ENCODE data around the gene DACH2.

Gene DACH2

GRCh38 chrX:86711531-86712180 is 563.4 kb downstream of the DACH2 start:
- no peak overlapping the region for H3K4me3 ChIP-seq (ENCODE audit: low read length)
- DNase-seq (ENCODE audit: low read depth, low spot score), result no peak

GRCh38 chrX:86714441-86714840 is 566.2 kb downstream of the DACH2 start:
- H3K4me3 ChIP-seq (ENCODE audit: low read length), result no peak overlapping the region
- no peak for DNase-seq (ENCODE audit: low read depth, low spot score)

GRCh38 chrX:86724277-86724676 is 576.0 kb downstream of the DACH2 start:
- H3K4me3 ChIP-seq (ENCODE audit: low read length), result no peak overlapping the region
- no peak for DNase-seq (ENCODE audit: low read depth, low spot score)

GRCh38 chrX:86747091-86747490 is 598.8 kb downstream of the DACH2 start:
- no peak overlapping the region for H3K4me3 ChIP-seq (ENCODE audit: low read length)
- DNase-seq (ENCODE audit: low read depth, low spot score), result no peak

GRCh38 chrX:86805241-86805640 is 657.0 kb downstream of the DACH2 start:
- no peak overlapping the region for H3K4me3 ChIP-seq (ENCODE audit: low read length)
- no peak for DNase-seq (ENCODE audit: low read depth, low spot score)

GRCh38 chrX:86806786-86807185 is 658.5 kb downstream of the DACH2 start:
- no peak overlapping the region for H3K4me3 ChIP-seq (ENCODE audit: low read length)
- DNase-seq (ENCODE audit: low read depth, low spot score), result peak; percentile 16

- DNase-seq (ENCODE audit: low read depth, low spot score), result no peak
- H3K4me3 ChIP-seq (ENCODE audit: low read length), result no peak overlapping the region
These were observed 661.4 kb downstream of the DACH2 start for GRCh38 chrX:86809651-86810050.

GRCh38 chrX:86829786-86830185 is 681.5 kb downstream of the DACH2 start:
- H3K4me3 ChIP-seq (ENCODE audit: low read length), result no peak overlapping the region

GRCh38 chrX:86830685-86831084 is 682.4 kb downstream of the DACH2 start:
- no peak overlapping the region for H3K4me3 ChIP-seq (ENCODE audit: low read length)
- no peak for DNase-seq (ENCODE audit: low read depth, low spot score)

More at GRCh38 chrX:86829786-86830185, 681.5 kb downstream of the DACH2 start:
- DNase-seq (ENCODE audit: low read depth, low spot score), result no peak

- no peak overlapping the region for H3K4me3 ChIP-seq (ENCODE audit: low read length)
These were observed 696.9 kb downstream of the DACH2 start for GRCh38 chrX:86845101-86845500.

More at GRCh38 chrX:86845101-86845500, 696.9 kb downstream of the DACH2 start:
- DNase-seq (ENCODE audit: low read depth, low spot score), result no peak
